ENCODE data around the gene TRPM7. TPM values are rescaled to one million over a fixed set of nuclear protein-coding genes. Genes with fewer than 3 reads are reported as not detected.
A peak's percentile ranks its signal among the peaks of the same experiment; 100 is the strongest.

Gene TRPM7
- total RNA-seq, 1 experiment from 2014 or later, result 35.1 TPM

GRCh38 chr15:50544368-50544767, 142.2 kb downstream of the TRPM7 start:
- no CpG with 5 or more reads among the region's 5 CpGs for WGBS (ENCODE audit: extremely low coverage, insufficient read length, low lambda C conversion rate)
- Histone ChIP-seq H2AK5ac (ENCODE audit: insufficient read length, low read length) (no peak overlapping the region), H2BK20ac (ENCODE audit: low read depth, low read length, poor library complexity, severe bottlenecking) (no peak overlapping the region), H2BK12ac (ENCODE audit: insufficient read length, low read depth, low read length) (no peak overlapping the region), H3K4me1 (ENCODE audit: insufficient read depth, low read length) (no peaks in the 10 kb centered on the region; the same call in 1 of the 2 replicates), H3K79me2 (ENCODE audit: insufficient read depth, low read length) (no peaks in the 10 kb centered on the region), H3K23ac (ENCODE audit: insufficient read length, low read depth, low read length) (no peak overlapping the region), H3T11ph (ENCODE audit: low read length) (no peak overlapping the region), H2AFZ (ENCODE audit: low read length) (no peak overlapping the region), H2BK15ac (ENCODE audit: low read depth, low read length) (no peak overlapping the region), H3K27me3 (ENCODE audit: insufficient read depth, low read length) (no peaks in the 10 kb centered on the region), H3K9me3 (ENCODE audit: control insufficient read depth, low read depth, low read length) (no peaks in the 10 kb centered on the region), H3K56ac (ENCODE audit: insufficient read length, low read depth, low read length) (no peak overlapping the region), H2BK5ac (ENCODE audit: insufficient read length, low read length) (no peak overlapping the region), H3K18ac (ENCODE audit: insufficient read length, low read depth, low read length) (no peak overlapping the region), H3K9ac (ENCODE audit: extremely low read depth, insufficient read length, low read length) (no peak overlapping the region), H4K8ac (replicated peaks; ENCODE audit: insufficient read length, low read depth, low read length) (no peak overlapping the region), H2BK120ac (ENCODE audit: low read depth, low read length, poor library complexity, severe bottlenecking) (no peak overlapping the region), H4K91ac (ENCODE audit: insufficient read length, low read depth, low read length) (no peak overlapping the region), H3K4me2 (ENCODE audit: insufficient read depth, insufficient read length, low read length) (no peak overlapping the region), H4K5ac (ENCODE audit: insufficient read length, low read depth, low read length) (no peak overlapping the region), H3K4ac (ENCODE audit: low read depth, low read length) (no peak overlapping the region), H3K23me2 (ENCODE audit: insufficient read length, low read depth, low read length, poor library complexity, severe bottlenecking) (no peaks in the 10 kb centered on the region), H3K27ac (ENCODE audit: insufficient read length, low read depth, low read length) (no peak overlapping the region), H3K79me1 (ENCODE audit: insufficient read depth, low read depth, low read length, poor library complexity, severe bottlenecking) (no peaks in the 10 kb centered on the region), H4K20me1 (ENCODE audit: control insufficient read depth, insufficient read depth, insufficient read length) (no peaks in the 10 kb centered on the region), H3K14ac (ENCODE audit: insufficient read depth, low read length) (no peak overlapping the region)
- Mint-ChIP-seq H3K4me1 (peaks cover 4% of the 10 kb centered on the region in 2 experiments), H3K9me3 (no peaks in the 10 kb centered on the region), H3K27me3 (ENCODE audit: low read depth) (no peaks in the 10 kb centered on the region), H3K27ac (peak overlapping the region in 1 of 3 experiments; percentile 72; a peak in 1 of 7 replicates), H3K4me3 (no peak overlapping the region), H3K36me3 (ENCODE audit: insufficient read depth in 1 of 3, low read depth in 3 of 3) (no peaks in the 10 kb centered on the region)
- no peak for TF ChIP-seq CTCF (conservative IDR thresholded peaks at IDR 0.05)
- DNase-seq, result no peak
